GM19397 (cell line): ENCODE measurements around the gene CES3.
A peak's percentile ranks its signal among the peaks of the same experiment; 100 is the strongest.
"Not testable (repeated sequence)": the region's sequence is repeated elsewhere in the genome, so short reads cannot be mapped to it uniquely, and the experiment has no call there.

Source experiments
- ATAC-seq: cut with Tn5 transposase; IDR thresholded peaks from one replicate; pipeline ENCODE4 v1.9.1; 2021; ENCODE audit warnings: mild to moderate bottlenecking, moderate library complexity; ENCODE audit not compliant: unreplicated experiment

Gene CES3

GRCh38 chr16:66926171-66926947, 34.7 kb upstream of the CES3 start:
- ATAC-seq = no peak

GRCh38 chr16:66926961-66927436, 34.1 kb upstream of the CES3 start:
- no peak for ATAC-seq

- no peak for ATAC-seq
Measured at GRCh38 chr16:66927918-66928649, 33.0 kb upstream of the CES3 start.

GRCh38 chr16:66928702-66929388, 32.2 kb upstream of the CES3 start:
- ATAC-seq = no peak

- no peak for ATAC-seq
Measured at GRCh38 chr16:66930189-66930588, 30.9 kb upstream of the CES3 start.

- ATAC-seq = no peak
Measured at GRCh38 chr16:66931665-66932064, 29.4 kb upstream of the CES3 start.

GRCh38 chr16:66932076-66932475, 29.0 kb upstream of the CES3 start:
- no peak for ATAC-seq

- ATAC-seq = peak; percentile 10
Measured at GRCh38 chr16:66933776-66934137, 27.3 kb upstream of the CES3 start.

- peak; percentile 84 for ATAC-seq
Measured at GRCh38 chr16:66934138-66934838, 26.8 kb upstream of the CES3 start, which contains the start of gene CIAO2B. TSS of gene CIAO2B (minus strand) at chr16:66934402. CDS start at chr16:66934364, 38 bp downstream.

GRCh38 chr16:66934839-66935313, 26.2 kb upstream of the CES3 start:
- ATAC-seq = not testable (repeated sequence)

- no peak for ATAC-seq
Measured at GRCh38 chr16:66935314-66936011, 25.6 kb upstream of the CES3 start, which contains the start of gene CES2. TSS of gene CES2 (plus strand) at chr16:66935516. CDS start at chr16:66935636, 120 bp downstream.

GRCh38 chr16:66936462-66936861, 24.6 kb upstream of the CES3 start:
- ATAC-seq = no peak

GRCh38 chr16:66936889-66937554, 24.0 kb upstream of the CES3 start:
- no peak for ATAC-seq

- ATAC-seq = no peak
Measured at GRCh38 chr16:66937725-66938337, 23.2 kb upstream of the CES3 start.

GRCh38 chr16:66939366-66939765, 21.7 kb upstream of the CES3 start:
- ATAC-seq = no peak

- no peak for ATAC-seq
Measured at GRCh38 chr16:66940236-66940635, 20.8 kb upstream of the CES3 start.

GRCh38 chr16:66942981-66943380, 18.1 kb upstream of the CES3 start:
- no peak for ATAC-seq

GRCh38 chr16:66943426-66944053, 17.5 kb upstream of the CES3 start:
- ATAC-seq = no peak

- ATAC-seq = no peak
Measured at GRCh38 chr16:66944054-66944441, 17.0 kb upstream of the CES3 start.
